Activated CD4-positive, alpha-beta T cell treated with anti-CD3 and anti-CD28 coated beads, Interleukin-2, amount 50 U/mL, for 48 hours (primary cell): ENCODE measurements around the gene LRP1B.
"Not testable (repeated sequence)": the region's sequence is repeated elsewhere in the genome, so short reads cannot be mapped to it uniquely, and the experiment has no call there.

Experiments used
- DNase-seq, 2 experiments: peaks; one replicate each; pipeline ENCODE4 v3.0.0-alpha.2; 2020

Gene LRP1B

GRCh38 chr2:141869572-141869971 is 261.2 kb downstream of the LRP1B start:
- DNase-seq, result no peak

- DNase-seq, result no peak
Measured at GRCh38 chr2:141863964-141864363, 266.9 kb downstream of the LRP1B start.

GRCh38 chr2:141856215-141856919 is 274.4 kb downstream of the LRP1B start:
- no peak for DNase-seq

DNA sequence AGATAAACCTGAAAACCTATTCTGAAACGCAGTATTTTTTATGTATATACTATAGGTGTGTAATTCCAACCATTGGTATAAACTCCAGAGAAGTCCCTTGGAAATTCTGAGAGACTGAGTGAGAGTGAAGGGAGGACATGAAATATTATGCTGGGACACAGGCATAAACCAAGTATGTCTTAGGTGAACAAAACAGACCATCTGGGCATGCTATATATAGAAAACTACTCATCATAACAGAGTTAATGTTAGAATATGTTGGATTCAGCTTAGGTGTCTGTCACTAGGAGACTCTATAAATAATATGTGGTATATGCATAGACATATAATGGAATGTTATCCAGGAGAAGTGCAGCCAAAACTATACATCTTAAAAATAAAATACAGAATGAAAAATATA is 282.6 kb downstream of the LRP1B start:
- no peak for DNase-seq

GRCh38 chr2:141844231-141844630 is 286.6 kb downstream of the LRP1B start:
- no peak for DNase-seq

DNA sequence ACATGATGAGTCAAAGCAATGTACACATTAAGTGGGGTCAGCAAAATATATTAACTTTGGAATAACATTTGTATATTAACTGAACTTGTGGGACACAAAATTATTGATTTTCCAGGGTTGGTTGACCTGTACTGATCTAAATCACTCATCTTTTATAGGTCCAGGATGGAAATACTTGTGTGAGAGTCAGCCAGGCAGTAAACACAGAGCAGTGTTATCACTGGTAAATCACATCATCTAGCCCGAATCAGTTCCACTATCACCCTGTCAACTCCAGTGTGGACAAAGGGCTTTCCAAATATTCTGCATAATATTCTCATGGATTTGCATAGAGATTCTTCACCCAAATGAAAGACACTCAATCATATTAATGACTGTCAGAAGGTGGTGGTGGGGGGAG is 295.7 kb downstream of the LRP1B start:
- no peak for DNase-seq

GRCh38 chr2:141828761-141829160 is 302.1 kb downstream of the LRP1B start:
- no peak for DNase-seq

- DNase-seq, result no peak
Measured at GRCh38 chr2:141824790-141825189, 306.0 kb downstream of the LRP1B start.

DNA sequence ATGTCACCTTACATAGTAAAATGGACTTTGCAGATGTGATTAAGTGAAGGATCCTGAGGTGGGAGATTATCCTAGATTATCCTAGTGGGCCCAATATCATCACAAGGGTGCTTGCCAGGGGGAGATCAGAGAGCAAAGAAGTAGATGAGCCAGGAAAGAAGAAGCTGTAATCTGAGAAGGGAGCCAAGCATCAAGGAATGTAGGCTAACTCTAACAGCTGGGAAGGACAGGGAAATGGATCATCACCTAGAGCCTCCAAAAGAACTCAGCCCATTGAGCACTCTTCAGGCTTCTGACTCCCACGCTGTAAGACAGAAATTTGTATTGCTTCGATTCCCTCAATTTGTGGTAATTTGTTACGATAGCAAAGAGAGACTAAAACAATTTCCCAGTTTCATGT is 309.9 kb downstream of the LRP1B start:
- DNase-seq, result no peak

GRCh38 chr2:141815320-141815719 is 315.5 kb downstream of the LRP1B start:
- not testable (repeated sequence) for DNase-seq

- DNase-seq, result no peak
Measured at GRCh38 chr2:141814150-141814549, 316.7 kb downstream of the LRP1B start.

GRCh38 chr2:141810148-141810547 is 320.7 kb downstream of the LRP1B start:
- DNase-seq, result no peak

GRCh38 chr2:141806090-141806489 is 324.7 kb downstream of the LRP1B start:
- no peak for DNase-seq

DNA sequence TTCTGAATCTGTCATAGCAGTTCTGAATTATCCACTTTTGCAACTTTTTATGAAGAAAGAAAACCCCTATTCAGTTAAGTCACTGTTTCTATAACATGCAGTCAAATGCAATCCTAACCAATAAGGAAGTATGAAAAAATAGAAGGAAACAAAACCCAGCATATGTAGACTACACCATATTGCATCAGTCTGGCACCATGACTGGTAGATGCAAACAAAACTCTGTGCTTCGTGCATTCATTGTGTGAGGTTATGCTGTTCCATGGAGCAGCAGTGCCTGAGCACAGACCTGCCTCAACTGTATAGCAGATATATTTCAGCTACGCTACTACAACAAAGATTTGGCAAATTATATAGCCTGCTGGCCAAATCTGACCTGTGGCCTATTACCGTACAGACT is 325.5 kb downstream of the LRP1B start:
- DNase-seq, result no peak

- DNase-seq, result no peak
Measured at GRCh38 chr2:141796449-141796848, 334.4 kb downstream of the LRP1B start.

GRCh38 chr2:141791521-141791920 is 339.3 kb downstream of the LRP1B start:
- DNase-seq, result no peak

GRCh38 chr2:141782574-141782973 is 348.2 kb downstream of the LRP1B start:
- DNase-seq, result no peak

GRCh38 chr2:141778315-141778835 is 352.4 kb downstream of the LRP1B start:
- DNase-seq, result no peak

DNA sequence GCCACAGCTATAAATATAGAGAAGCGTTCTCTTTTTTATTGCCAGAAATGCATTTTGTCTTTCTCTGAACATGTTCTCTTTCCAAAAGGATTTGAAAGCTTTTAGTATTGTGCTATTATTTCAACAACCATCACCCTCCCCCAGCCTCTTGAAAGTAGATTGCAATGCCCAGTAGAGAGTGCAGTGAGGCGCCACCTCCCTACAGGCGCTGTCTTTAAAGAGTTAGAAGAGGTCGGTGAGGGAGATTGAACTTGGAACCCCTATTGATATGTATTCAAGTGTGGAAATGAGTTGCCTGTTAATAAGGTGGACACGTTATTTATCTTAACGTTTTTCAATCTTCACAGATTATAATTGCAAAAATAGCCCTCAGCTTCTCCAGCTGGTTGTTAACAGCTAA is 360.3 kb downstream of the LRP1B start:
- DNase-seq, result no peak

DNA sequence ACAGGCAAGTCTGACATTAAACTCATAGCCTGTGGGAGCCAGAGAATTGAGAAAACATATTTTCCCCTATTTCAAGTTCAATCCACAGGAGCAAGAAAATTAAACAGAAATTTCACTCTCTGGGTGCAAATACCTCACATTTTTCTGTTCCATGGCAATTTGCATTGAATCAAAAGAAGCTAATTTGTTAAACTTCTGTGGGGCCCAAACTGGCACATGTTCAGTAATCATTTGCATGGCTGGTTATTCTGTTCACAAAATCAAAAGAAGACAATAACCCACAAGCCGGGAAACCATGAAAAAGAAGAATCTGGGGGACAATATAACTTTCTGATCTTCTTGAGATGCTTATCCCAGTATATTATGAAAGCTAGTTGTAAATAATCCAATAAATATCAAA is 363.1 kb downstream of the LRP1B start:
- DNase-seq, result no peak

GRCh38 chr2:141767051-141767450 is 363.8 kb downstream of the LRP1B start:
- DNase-seq, result no peak

GRCh38 chr2:141766225-141766624 is 364.6 kb downstream of the LRP1B start:
- no peak for DNase-seq

- DNase-seq, result no peak
Measured at GRCh38 chr2:141748616-141749015, 382.2 kb downstream of the LRP1B start.

GRCh38 chr2:141741652-141742051 is 389.2 kb downstream of the LRP1B start:
- DNase-seq, result no peak
